HG03095 (cell line): ENCODE data around the gene TLCD5.

Source experiments
- ATAC-seq: cut with Tn5 transposase; IDR thresholded peaks from one replicate; pipeline ENCODE4 v1.9.1; 2021; ENCODE audit warnings: moderate library complexity; ENCODE audit not compliant: unreplicated experiment

Gene TLCD5

DNA sequence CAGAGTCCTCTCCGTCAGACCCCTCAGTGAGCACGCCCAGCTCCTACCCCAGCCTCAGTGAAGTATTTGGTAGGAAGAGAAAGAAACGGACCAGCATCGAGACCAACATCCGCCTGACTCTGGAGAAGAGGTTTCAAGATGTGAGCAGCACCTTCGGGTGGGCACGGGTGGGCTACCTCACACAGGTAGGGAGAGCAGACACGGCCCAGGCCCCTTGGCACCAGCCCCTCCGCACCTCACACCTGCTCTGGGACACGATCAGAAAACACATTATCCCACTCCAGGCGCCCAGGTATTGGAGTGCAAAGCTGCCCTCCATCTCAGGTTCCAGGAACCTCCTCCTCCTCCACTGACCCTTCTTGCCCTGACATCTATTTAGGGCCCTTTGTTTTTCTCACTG lies 17.6 kb upstream of the TLCD5 start:
- ATAC-seq = no peak

DNA sequence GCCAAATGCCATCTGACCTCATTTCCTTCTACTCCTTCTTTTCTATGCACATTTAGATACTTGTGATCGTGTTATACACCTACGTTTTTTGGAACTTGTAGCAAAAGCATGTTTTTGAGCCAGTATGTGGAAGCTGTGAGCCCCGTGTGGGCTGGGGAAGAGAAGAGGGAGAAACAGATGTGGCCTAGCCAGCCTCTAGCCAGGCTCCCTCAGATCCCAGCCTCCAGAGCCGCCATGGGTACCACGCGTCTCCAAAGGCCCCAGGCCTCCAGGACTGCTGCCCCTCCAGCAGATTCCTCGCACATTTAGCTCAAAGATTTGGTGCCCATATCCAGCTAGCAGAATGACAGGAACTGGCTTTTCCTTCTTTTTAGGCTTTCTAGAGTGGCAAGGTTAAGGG lies 17.0 kb upstream of the TLCD5 start:
- no peak for ATAC-seq

DNA sequence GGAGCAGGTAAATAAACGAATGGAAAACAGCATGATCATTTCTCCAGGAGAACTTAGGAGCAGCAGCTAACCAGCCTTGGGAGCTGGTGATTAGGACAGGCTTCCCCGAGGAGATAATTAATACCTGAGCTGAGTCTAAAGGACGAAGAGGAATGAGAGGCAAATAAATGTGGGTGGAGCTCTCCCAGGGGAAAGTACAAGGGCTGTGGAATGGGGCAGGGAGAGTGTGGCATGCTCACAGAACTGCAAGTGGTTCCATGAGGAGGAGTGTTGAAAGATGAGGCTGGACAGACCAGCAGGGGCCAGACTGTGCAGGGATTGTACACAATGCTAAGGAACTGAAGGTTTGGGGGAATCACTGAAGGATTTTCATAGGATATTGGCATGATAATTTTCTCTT lies 14.2 kb upstream of the TLCD5 start:
- no peak for ATAC-seq

DNA sequence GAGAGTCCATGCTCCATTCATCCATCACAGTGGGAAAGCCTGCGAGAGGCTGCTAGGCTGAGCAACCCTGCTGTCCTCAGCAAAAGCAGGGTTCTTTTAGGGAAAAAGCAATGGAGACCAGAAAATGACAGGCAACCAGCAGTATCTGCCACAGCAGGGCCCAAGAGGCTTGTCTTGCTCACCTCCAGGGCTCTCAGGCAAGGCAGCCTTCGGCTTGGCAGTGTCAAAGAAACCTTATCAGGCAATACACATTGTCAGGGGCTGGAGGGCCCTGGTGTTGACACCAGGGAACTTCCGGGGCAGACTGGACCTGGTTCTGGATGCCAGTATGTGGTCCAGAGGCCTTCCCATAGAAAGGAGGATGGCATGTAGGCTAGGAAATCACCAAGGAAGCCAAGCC lies 10.2 kb upstream of the TLCD5 start:
- ATAC-seq = no peak

DNA sequence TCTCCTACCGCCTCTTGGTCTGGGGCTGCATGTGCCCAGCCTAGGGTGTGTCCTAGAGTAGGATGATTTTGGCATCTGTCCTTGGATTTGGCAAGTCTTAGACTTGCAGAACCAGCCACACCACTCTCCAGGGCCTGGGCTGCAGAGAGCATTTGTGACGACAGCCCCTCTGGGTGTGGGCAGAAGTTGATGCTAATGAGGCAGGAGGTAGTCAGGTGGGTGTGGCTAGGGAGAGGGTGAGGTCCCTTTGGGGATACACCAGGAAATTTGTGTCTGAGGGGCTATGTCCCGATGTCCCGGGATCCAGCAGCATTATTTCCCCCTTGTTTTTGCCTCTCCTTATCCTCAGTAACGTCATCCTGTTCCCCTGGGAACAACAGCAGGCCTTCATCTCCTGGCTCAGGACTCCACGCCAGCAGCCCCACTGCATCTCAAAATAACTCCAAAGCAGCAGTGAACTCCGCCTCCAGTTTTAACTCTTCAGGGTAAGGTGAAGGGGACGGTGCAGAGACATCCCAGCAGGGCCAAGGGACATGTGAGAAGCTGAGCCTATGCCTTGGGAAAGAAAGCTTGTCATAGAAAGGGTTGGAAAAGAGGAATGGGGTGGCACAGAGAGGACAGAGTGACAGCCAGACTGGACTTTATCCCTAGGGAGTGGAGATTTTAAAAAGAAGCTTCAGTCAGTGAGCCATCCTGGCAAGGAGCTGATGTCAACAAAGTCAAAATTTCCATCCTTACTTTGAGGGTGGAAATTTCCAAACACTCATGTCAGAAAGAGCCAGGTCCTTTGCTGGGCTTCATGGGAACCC lies 8.0 kb upstream of the TLCD5 start:
- no peak for ATAC-seq

DNA sequence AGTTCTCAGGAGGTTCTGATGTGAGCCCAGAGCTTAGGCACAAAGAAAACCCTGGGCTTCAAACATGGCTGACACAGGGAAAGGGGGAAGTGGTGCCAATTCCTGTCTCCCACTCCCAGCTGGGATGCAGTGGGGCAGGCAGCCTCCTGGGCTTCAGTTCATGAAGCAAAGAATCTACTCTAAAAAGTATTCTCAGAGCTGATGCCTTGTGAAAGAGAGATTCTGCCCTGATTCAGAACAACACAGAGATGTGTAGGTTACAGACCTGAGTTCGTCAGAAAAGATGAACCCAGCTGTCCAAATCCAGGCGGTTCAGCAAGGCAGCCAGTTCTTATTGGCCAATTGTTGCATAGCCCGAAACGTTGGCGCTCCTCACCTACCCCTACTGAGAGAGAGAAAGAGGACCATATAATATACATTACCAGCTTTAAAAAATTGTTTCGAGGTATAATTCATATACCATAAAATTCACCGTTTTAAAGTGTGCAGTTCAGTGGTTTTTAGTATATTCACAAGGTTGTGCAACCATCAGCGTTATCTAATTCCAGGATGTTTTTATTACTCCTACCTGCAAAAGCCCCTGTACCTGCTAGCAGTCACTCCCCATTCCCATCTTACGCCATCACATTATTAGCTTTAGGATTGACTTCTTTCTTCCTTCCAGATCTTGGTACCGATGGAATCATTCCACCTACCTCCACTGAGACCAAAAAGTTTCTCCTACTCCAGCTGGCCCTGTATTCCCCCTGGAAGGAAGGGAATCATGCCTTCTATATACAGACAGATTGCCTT lies 7.2 kb upstream of the TLCD5 start:
- no peak for ATAC-seq

DNA sequence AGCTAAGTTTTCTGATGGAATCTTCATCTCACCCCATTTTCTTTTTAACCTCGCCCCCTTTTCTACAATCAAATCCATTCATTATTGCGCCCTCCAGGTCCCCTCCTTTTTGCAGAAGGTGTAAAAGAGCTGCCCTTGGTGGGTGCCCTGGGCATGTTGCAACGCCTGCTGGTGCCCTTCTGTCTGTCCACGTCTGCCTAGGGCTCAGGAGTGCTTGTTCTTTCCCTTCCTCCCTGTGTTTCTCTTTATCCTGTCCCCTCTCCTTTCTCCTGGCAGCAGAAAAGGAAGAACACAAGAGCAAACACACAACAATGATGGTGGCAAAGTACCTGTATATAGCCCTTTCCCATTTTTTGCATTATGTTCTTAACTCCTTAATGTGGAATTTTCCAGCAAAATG lies 6.2 kb upstream of the TLCD5 start:
- no peak for ATAC-seq

DNA sequence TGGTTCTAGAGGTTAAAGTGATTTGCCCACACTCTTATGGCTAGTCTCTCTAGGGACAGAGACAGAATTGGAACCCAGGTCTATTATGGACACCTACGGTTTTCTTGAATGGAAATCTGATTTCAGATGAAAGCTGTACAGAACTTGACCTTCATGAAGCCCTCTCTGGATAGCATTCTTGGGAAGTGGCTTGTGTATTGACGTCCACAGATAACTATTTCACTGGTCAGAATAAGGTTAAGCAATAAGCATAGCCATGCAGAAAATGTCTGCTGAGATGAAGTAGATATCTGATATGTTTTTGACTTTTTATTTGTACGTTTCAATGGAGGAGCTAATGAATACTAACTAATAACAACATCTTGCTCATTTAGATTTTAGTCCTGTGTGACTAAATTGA lies 1.1 kb downstream of the TLCD5 start:
- ATAC-seq = no peak

DNA sequence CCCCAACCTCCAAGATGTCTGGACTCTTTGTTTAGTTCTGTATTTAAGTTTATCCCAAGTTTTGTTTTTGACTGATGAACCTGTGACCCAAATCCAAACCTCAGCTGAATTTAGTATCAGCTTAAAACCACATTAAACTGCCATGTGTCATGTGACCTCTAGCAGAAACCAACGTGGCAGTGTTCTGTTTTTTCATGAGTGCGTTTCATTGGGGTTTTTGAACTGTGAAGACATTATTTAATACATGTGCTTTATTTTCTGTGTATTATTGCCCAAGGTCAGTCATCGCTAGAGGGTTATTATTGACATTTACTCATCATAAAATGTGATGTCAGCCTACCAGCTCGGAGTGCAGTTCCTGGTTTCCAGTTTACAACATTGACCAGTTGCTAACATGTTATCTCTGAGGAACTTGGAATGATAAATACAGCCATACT lies 1.8 kb downstream of the TLCD5 start:
- ATAC-seq = no peak

DNA sequence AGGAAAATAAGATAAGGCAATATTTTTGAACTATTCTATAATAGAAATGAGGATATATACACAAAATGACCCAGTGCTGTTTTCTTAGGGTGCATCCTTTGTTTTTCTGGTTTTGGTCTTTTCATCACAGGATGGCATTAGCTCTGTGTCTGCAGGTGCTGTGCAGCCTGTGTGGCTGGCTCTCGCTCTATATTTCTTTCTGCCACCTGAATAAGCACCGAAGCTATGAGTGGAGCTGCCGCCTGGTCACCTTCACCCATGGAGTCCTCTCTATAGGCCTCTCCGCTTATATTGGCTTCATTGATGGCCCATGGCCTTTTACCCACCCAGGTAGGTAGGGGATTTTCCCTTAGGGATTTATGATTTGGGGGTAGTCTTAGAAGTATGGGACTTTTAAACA lies 2.2 kb downstream of the TLCD5 start:
- ATAC-seq = no peak

DNA sequence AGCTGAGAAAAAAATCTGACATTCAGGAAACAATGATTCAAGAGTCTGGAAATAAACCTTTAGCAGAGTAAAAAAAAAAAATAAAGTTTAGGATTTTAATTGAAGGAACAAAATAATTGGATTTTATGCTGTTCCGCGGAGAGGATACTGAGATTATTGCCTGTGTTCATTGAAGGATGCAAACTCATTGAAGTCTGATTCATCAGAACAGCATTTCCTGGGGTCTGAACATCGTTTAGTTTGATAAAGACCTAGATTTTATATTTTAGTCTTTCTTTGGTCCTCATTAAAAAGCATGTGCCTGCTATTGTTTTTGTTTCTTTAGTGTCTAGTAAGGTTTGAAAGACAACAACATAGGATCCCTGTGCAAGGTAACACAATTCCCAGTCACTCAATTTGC lies 4.5 kb downstream of the TLCD5 start:
- ATAC-seq = no peak

DNA sequence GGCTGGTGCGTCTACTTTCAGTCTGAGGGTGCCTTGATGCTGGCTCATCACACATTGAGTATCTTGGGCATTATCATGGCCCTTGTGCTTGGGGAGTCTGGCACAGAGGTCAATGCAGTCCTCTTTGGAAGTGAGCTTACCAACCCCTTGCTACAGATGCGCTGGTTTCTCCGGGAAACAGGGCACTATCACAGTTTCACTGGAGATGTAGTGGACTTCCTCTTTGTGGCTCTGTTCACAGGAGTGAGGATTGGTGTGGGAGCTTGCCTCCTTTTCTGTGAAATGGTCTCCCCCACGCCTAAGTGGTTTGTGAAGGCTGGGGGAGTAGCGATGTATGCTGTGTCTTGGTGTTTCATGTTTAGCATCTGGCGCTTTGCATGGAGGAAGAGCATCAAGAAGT lies 4.9 kb downstream of the TLCD5 start:
- no peak for ATAC-seq

DNA sequence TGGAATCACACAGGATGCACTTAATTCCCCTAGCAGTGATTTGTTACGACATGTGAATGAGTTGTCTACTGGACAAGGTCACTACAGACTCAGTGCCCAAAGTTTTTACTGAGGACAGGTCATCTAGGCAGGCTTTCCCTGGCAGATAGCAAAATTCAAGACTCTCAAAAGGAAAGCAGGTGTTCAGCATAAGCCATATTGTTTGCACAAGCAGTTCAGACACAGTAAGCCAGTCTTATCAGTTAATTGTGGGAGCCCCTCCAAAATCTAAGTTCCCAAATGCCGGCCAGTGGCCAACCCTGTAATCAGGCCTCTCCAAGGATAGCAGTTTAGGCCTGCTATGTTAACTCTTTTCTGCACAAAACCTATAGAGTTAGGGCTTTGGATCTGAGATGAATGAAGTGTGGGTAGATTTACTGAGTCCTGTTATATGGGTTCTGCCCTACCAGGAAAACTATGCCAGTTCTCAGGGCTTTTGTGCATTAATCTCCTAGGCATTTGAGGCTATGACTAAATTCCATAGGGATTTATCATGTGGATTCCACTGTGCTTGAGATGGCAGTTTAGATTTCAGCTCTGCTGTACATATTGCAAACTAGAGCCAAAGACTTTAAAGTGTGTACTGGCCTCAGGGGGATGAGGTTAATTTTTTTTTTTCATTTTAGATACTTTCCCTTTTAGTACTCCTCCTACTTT lies 6.3 kb downstream of the TLCD5 start:
- ATAC-seq = no peak

DNA sequence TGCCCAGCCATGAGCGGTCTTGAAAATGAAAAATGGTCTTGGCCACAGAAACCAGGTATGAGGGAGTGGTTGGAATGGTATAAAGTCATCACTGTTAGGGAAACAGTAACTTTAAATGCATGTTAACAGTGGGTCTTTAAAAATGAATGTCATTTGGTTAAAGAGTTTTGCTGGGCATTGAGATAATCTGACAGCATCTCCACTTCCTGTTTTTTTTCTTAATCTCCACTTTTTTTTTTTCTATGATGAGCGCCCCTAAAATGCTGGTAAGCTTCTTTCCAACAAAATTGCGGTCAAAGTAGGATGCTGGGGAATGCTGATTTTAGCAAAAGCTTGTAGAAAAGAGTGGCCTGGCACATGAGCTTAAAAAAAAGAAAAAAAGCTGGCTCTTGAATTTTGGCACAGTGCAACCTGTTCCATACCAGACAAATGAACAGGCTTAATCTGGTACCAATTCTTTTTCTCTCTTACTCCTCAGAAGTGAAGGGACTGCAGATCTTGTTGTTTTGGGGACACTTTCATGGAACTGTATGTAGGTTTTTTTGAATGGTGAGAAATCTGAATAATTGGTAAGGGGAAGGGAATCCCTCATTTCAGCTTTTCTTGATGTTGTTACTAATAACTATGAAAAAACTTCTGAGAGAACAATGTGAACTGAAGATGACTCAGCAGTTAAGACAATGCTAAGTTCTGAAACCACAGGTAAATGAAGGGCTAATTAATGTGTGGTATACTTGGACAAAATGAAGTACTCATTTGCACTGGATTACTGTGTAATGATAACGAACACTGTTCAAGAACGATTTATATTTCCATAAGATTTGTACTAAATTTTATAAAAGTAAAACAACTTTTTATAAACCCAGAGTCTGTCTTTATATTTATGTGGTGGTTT lies 8.0 kb downstream of the TLCD5 start:
- no peak for ATAC-seq

DNA sequence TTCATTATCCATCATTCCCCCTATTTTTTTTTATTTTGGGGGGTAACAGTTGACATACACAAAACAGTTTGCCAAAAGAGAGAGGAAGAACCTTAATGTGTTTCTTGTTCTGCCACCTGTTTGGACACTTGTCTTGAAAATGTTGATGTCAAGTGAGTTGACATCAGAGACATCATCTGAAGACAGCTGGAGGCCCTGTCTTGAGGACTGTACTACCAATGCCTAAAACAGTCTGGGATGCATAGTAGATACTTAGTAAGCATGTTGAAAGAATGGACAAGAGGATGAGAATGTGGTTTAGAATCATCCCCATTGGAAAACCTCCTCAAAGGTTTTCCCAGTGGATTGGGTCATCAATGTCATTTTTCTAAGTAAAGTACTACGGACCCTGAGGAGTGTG lies 8.7 kb downstream of the TLCD5 start:
- ATAC-seq = no peak

DNA sequence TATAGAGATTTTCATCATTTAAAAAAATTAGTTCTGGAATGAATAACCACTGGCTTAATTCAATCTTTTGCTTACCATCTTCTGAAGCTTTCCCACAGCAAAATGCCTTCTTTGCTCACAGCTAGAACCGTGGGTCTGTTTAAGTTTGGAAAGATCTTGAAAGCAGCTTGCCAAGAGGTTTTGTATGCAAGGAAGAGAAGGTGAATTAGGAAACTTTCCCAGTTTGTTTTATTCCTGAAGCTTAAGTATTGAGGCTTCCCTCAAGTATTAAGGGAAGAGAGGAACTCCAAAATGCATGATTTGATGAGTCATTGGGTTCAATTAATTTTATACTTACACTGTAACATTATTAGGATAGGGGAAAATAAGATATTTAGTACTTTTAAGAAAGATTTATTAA lies 9.2 kb downstream of the TLCD5 start:
- ATAC-seq = no peak

DNA sequence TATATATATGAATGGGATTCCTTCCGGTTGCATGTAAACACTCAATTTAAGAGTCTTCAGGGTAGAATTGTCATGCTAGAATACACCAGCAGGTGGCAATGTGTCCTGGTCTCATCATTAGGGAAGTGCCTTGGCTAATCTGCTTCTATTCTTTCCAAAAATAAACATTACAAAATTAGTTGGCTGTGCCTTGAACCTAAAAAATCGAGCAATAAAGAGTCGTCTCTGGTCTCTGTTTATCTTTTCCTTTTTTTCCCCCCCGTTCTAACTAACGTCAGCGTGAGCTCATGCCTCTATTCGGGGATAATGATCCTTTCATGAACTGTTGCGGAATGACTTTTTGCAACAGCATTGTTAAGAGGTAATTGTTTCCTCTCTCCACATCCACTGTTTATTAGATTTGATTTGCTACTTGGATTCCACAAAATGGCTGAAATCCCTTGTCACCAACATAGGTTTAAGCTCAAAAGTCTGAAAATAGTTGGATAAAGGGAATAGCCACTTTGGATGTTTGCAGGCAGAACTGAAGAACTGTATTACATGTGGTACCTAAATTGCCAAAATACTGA lies 9.9 kb downstream of the TLCD5 start:
- no peak for ATAC-seq

DNA sequence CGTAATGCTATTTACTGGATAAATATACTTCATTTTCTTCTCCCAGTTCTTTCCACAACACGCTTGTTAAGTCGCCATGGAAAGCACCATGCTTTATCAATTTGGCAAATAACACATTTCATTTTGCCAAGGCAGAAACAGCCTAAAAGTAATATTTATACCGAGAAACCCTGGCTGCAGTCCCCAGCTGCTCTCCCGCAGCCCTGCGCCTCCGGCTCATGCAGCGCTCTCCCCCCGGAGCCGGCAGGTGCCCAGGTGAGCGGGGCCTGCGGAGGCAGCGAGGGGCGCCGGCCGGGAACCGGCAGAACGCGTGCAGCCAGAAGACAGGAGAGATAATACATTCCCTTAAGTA lies 10.4 kb downstream of the TLCD5 start:
- peak; percentile 16 for ATAC-seq

DNA sequence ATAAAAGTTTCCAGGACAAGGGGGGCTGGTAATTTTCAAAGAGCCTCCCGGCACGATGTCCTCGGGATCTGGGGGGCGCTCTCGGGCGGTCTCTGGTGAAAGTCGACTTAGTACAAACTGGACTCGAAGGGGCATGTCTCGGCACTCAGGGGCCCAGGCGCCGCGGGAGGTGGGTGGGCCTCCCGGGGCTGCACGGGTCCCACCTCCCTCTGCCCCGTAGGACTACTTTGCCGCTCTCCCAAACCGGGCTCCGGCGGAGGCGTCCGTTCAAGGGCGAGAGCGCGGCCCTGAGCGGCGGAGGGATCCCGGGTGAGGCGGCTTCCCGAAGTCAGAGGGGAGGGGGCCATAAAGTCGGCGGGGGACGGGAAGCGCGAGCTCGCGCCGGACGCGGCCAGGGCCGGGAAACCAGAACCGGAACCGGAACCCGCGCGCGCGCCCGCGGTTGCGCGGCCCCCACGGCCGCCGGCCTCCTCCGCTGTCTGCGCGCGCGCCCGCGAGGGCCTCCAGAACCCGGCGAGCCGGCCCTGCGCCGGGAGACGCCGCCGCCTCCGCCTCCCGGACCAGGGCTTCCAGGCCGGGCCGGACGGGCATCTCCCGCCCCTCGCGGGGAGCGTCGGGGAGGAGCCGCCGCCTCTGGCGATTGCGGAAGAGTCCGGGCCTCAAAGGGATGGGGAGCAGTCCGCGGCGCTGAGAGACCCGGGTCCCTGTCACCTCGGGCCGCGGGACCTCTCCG lies 11.0 kb downstream of the TLCD5 start, which contains the start of gene ARHGEF12:
Gene ARHGEF12 (plus strand): TSS at position 506 of the 733 bp plus-strand sequence. CDS start 831 bp downstream, outside the sequence.
- peak; percentile 58 for ATAC-seq
